ENCODE data around the gene COX6A2.

Gene COX6A2

GRCh38 chr16:31410082-31410481 lies 18.1 kb downstream of the COX6A2 start:
- no peak for DNase-seq (ENCODE audit: low spot score)

GRCh38 chr16:31409433-31409832 lies 18.7 kb downstream of the COX6A2 start:
- no peak for DNase-seq (ENCODE audit: low spot score)

GRCh38 chr16:31407406-31407805 lies 20.8 kb downstream of the COX6A2 start:
- no peak for DNase-seq (ENCODE audit: low spot score)

- DNase-seq (ENCODE audit: low spot score): no peak
These were observed 23.7 kb downstream of the COX6A2 start for GRCh38 chr16:31404353-31405064.

- no peak for DNase-seq (ENCODE audit: low spot score)
These were observed 24.4 kb downstream of the COX6A2 start for GRCh38 chr16:31403590-31404352.

- DNase-seq (ENCODE audit: low spot score): no peak
These were observed 25.5 kb downstream of the COX6A2 start for GRCh38 chr16:31402687-31403086.

- DNase-seq (ENCODE audit: low spot score): no peak
These were observed 26.7 kb downstream of the COX6A2 start for GRCh38 chr16:31401436-31401835.

GRCh38 chr16:31400191-31400590 lies 28.0 kb downstream of the COX6A2 start:
- no peak for DNase-seq (ENCODE audit: low spot score)

- DNase-seq (ENCODE audit: low spot score): no peak
These were observed 30.5 kb downstream of the COX6A2 start for GRCh38 chr16:31397701-31398100.

- no peak for DNase-seq (ENCODE audit: low spot score)
These were observed 31.0 kb downstream of the COX6A2 start for GRCh38 chr16:31397096-31397660.

- no peak for DNase-seq (ENCODE audit: low spot score)
These were observed 32.5 kb downstream of the COX6A2 start for GRCh38 chr16:31395647-31396046.

- no peak for DNase-seq (ENCODE audit: low spot score)
These were observed 35.1 kb downstream of the COX6A2 start, which contains the start of gene ITGAD for GRCh38 chr16:31393056-31393455. ITGAD (plus strand) TSS chr16:31393335; CDS start chr16:31393361, 26 bp downstream.

GRCh38 chr16:31390504-31391041 lies 37.6 kb downstream of the COX6A2 start:
- DNase-seq (ENCODE audit: low spot score): no peak

- DNase-seq (ENCODE audit: low spot score): no peak
These were observed 39.6 kb downstream of the COX6A2 start for GRCh38 chr16:31388535-31388934.

- DNase-seq (ENCODE audit: low spot score): peak; percentile 47
These were observed 41.8 kb downstream of the COX6A2 start for GRCh38 chr16:31386157-31386984.

GRCh38 chr16:31385680-31386079 lies 42.5 kb downstream of the COX6A2 start:
- DNase-seq (ENCODE audit: low spot score): no peak

GRCh38 chr16:31382485-31383161 lies 45.5 kb downstream of the COX6A2 start:
- peak; percentile 13 for DNase-seq (ENCODE audit: low spot score)

GRCh38 chr16:31380201-31380600 lies 48.0 kb downstream of the COX6A2 start:
- no peak for DNase-seq (ENCODE audit: low spot score)
